Measurements from ENCODE around the gene FCN1.

FCN1 gene

DNA sequence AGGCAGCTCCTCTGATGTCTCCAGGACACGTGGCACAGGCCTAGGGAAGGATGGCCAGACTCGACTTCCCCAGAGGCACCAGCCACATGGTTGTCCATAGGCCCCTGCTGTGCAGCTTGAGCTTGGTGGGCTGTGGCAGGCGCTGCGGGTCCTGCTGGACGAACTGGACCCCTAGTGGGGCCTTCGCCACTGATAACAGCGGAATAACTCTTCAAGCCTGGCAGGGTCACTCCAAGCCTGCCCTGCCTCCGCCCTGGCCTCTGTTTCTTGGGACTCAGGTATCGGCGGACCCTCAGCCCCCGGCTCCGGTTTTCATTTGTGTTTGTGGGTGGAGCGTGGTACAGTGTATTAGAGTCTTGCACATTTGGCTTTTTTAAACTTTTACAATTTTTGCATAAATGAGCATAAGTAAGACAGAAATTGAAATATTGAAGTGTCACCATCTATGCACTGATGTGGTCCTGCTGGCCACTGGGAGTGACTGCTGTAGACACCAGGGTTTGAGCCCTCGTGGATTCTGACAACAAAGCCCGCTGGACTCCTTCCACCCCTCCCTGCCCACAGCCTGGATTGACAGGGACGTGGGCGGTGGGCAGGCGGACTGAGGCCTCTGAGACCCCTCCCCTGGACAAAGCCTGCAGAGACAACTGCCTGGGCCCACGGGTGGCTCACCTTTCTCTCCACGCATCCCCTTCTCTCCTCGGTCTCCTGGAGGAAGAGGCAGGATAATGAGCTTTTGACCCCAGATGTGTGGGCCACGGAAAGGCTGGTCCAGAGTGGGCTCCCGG lies 3.8 kb downstream of the FCN1 start:
- no peak for DNase-seq (ENCODE audit: low spot score)

DNA sequence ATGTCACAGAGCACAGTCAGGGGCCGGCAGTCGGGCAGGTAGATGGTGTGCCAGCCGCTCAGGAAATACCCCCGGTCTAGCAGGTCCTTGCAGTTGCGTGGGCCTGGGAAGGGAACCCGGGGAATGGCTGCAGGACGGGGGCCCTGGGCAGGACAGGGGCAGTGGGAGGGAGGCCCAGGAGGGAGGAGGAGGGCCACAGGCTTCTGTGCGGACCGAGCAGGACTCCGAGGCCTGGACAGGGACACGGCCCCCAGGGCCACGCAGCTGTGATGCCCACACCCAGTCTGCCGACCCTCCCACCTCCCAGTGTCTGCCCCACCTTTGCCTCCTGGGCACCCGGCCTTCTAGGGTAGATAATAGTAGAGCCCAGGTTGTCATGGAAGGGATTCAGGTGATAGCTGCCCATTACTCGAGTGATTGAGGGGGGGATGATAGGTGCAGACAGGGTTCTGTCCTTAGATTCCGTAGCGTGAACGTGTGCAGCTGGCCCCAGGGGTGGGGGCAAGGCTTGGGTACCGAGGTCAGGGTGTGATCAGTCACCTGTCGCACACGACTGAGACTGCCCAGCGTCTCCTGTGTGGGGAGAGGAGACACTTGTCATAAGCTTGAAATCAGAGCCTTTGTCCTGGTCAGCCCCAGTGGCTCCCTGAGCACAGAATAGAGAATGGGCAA lies 4.5 kb downstream of the FCN1 start:
- DNase-seq (ENCODE audit: low spot score): no peak

DNA sequence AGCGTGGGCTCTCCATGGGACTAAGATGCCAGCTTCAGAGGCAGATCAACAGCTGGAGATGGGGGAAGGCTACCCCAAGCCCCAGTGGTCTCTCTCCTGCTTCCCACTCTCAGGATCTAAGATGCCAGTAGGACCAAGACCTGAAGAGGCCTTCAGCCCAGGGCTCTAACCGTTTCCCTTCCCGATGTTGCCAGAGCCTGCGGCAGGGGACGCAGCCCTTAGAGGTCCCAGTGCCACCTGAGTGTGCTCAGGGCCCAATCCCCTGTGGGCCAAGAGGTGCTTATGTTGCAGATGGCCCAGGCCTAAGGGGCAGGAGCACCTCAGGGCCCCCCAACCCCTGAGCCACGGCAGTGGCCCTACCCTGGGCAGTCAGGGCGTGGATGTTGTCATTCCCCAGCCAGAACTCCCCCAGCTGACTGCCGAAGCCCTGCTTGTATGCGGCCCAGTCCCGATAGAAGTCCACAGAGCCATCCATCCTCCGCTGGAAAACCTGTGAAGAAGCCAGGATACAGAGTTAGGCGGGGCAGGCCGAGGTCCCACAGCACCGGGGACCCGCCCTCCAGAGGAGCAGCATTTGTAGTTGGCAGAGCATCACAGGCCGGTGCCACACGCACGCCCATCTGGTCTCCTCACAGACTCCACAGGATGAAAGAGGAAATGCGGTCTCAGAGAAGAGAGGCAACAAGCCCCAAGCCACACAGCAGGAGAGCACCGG lies 5.4 kb downstream of the FCN1 start:
- no peak for DNase-seq (ENCODE audit: low spot score)

DNA sequence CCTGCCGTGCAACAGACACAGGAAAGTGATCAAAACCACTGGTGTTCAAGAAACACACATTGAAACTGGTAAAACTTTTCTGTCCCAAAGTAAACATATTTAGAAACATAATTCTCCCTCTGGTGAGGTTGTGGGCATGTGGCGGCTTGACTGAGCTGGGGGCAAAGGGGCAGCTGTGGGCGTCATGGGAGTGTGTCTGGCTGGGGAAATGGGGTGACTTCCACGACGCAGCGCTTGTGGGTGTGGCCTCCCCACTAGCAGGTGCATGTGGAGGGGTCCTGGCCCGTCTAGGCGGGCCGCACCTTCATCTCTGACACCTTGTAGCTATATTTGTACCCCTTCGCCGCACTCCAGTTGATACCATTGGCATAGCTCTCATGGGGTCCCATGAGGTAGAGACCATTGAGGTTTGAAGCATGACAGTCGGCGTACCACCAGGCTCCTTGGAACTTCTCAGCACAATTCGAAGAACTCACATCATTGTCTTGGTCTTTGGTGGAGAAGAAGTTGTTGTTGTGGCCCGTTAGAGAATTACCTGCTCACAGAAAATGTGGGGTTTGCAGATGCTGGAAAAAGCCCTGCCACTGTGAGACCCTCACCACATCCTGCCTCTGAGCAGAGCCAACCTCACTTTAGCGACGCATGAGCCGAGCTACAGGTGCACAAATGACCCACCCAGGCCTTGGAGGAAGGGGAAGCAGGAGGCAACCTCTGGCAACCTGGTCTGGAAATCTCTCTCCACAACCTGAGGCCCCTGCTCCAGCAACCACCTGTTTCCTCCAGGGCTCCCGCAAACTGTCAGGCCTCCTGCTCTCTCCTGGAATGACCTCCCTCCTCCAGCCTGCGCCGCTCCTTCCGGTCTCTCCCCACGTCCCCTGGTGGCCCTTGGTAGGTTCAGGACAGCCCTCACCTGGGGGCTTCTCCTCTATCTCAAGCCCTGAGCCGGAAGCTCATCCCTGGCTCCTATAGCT lies 7.9 kb downstream of the FCN1 start:
- no peak for DNase-seq (ENCODE audit: low spot score)

- DNase-seq (ENCODE audit: low spot score): no peak
These were observed 9.0 kb downstream of the FCN1 start for GRCh38 chr9:134908524-134909309.

DNA sequence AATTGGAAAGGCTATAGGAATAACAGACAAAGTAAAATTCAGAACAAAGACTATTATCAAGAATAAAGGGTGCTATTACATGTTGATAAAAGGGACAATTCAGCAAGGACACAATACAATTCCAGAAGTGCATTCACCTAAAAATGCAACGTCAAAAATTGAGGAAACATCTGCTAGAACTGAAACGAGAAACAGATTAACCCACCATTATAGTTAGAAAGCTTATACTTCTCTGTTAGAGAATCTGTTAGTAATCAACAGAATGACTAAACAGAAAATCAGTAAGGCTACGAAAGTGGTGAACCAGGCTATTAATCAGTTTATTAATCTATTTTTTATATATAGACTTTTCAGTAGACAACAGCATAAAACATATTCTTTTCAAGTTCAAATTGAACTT lies 14.8 kb downstream of the FCN1 start:
- no peak for DNase-seq (ENCODE audit: low spot score)

DNA sequence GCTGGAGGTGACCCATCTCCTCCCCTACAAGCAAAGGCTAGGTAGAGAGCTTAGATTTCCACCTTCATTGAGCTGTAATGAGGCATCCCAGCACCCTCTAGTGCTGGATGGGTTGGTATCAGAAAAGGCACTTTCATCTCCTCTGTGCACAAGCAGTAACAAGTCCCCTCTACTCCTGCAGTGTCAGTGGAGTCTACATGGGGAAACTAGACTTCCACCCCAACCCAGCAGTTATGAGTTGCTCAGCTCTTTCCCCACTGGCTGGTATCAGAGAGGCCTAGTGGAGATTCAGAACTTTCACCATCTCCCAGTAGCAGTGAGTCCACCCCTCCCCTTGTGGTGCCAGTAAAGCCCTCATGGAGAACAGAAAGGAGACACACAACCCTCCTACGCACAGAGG lies 17.9 kb downstream of the FCN1 start:
- no peak for DNase-seq (ENCODE audit: low spot score)

GRCh38 chr9:134899168-134899567 lies 18.5 kb downstream of the FCN1 start:
- no peak for DNase-seq (ENCODE audit: low spot score)

DNA sequence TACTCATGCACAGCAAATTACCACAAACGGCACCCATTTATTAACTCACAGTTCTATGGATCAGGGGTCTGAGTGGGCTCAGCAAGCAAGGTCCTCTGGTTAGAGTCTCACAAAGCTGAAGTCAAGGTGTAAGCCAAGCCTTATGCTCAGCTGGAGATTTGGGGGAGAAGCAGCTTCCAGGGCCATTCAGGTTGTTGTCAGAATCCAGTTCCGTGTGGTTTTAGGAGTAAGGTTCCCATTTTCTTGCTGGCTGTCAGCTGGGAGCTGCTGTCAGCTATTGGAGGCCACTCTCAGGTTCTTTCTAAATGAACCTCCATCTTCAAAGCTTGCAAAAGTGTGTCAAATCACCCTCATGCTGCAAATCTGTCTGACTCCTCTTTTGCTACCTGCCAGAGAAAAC lies 19.4 kb downstream of the FCN1 start:
- DNase-seq (ENCODE audit: low spot score): no peak

DNA sequence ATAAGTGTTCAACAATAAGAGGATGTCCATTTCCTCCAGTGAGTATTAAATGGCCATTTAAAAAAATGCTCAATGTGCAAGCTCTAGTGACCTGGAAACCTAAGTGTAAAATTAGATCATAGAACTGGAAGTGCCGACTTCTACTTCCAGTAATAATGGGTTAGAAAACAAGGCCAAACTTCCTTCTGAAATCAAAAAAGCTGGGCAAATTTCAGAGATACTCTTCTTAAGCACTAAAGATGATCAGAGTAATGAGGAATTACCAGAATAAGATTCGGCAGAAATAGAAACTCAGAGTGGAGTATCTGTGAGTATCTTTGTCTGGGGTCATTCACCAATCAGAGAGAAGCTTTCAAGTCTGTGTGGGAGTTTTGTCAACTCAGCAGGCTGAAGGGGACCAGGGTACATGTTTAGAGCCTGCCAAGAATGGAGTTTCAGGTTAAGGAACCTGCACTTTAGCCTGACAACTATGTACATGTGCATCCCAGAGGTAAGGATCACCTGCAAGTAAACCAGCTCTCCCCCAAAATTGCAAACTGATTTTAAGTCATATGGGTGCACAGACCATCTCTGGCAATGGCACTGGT lies 20.0 kb downstream of the FCN1 start:
- peak; percentile 22 for DNase-seq (ENCODE audit: low spot score)

DNA sequence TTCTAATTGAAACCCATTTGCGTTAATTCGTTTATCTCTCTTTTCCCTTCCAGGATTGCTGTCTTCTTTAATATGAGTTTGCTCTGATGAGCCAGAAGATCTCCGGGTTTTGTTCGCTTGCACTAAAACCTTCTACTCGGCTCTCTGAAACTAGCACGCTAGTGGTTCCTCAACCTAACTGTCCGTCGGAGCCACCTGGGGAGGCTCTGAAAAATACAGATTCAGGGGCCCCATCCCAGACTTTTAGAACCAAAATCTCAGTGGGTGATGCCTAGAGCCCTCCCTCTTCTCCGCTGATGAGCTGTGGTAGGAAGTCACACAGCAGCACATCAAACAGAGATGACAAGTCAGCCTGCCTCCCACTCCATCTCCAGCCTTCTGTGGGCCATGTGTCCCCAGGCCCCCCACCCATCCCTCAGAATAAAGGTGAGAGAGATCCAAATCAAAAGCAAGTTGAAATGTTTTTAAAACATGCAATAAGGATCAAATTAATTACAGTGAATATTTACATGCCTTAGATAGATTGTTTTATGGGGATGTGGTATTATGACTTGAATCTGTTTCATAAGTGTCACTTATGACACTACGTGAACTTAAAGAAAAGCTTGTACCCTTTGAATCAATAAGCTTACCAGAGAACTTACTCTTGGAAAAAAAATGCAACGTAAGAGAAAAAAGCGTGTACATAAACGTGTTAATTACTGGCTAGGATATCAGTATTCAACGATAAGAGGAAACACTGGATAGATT lies 20.7 kb downstream of the FCN1 start:
- DNase-seq (ENCODE audit: low spot score): no peak

DNA sequence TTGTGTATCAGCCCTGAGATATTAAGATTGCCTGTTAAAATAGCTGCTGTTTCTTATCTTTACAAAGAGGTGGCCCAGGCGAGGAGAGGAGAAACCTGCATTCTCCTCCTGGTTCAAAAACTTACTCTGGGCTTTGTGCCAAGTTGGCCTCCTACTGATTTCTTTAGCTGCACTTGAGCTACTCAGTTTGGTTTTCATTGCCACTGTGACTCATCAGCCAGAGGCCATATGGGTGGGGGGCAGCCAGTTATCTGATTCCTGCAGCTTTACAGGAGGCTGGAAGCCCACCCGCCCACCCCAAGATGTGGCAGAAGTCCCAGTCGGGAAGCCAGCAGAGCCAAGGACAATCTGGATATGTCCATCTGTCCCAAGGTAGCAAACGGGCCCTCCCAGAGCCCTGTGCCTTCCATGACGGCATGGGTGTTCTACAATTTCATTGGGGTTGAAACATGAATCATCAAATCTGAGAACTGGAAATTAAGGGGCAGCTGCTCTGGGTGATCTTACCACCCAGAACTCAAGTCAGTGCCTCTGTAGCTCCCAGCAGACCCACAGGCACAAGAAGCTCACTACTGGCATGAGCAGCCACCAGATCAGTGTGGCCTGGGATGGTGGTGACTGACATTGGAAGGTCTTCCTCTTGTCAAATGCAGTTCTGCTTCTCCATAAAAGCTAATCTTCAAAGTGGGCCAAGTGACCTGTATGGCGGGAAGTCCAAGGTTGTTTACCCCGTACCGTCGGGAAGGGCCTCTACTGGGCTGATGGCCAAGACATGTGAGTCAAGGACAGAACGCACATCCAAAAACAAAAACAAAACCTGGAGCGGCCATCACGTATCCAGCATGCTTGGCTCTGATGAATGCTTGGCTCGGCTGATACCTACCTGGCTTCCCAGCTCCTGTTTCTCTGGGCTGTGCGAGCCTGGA lies 21.5 kb downstream of the FCN1 start:
- peak; percentile 51 for DNase-seq (ENCODE audit: low spot score)

GRCh38 chr9:134895567-134895907 lies 22.2 kb downstream of the FCN1 start:
- DNase-seq (ENCODE audit: low spot score): no peak

DNA sequence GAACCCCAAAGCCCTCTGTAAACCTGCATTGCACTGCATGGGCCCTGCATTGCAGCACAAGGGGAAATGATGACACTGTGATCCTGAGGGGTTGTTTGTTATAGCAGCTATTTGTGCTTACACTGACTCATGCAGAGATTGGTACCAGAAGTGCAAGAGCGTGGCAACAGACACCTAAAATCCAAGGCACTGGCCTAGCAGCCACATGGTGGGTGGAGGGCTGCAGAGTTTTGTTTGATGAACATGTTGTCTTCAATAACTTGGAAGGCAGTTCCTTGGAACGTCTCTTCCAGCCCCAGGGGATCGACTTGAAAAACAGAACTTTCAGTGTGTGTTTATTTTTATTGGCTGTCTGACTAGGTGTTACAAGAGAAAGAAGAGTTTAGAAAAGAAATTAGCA lies 22.6 kb downstream of the FCN1 start:
- no peak for DNase-seq (ENCODE audit: low spot score)

- no peak for DNase-seq (ENCODE audit: low spot score)
These were observed 23.4 kb downstream of the FCN1 start for GRCh38 chr9:134894136-134894860.

DNA sequence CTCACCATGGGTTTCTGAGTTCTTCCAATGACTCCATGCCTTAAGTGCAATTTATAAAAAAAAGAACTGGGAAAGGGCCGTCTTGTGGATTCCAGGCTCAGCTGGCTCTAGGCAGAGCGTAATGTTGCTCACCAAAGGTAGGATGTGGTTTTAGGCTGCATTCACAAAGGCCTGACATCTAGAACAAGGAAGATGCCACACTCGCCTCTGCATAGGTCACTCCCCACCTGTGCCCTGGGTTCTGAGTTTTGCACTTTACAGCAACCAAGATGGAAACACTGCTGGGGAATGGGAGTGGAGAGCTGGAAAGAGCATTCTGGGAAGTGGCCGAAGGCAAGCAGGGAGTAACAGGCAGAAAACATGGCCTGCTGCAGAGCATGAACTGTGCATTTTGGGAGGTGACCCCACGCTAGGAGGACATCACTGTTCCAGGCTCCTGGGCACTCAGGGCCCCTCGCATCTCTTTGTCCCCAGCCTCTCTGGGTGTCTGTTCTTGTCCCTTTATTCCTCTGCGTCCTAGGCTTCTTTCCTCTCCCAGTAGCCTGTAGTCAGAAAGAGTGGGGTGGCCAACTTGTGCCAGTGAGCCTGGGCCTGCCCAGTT lies 24.8 kb downstream of the FCN1 start:
- DNase-seq (ENCODE audit: low spot score): no peak

DNA sequence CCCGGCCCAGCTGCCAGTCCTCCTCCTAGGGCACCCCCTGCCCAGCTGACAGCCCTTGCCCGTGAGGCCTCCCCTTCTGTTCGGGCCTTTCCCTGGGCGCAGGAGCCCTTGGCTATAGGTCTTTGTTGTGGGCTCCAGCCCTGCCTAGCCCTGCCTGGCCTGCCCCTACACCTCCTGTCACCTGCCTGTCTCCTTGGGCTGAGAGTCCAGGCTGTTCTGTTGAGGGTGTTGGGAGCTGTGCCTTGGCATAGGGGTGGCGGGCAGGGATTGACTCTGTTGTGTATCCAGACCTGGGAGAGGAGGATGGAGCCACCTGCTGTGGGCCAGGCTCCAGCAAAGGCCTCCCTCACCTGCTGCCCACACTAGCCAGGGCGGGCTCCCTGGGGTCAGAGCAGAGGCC lies 25.5 kb downstream of the FCN1 start:
- DNase-seq (ENCODE audit: low spot score): no peak

DNA sequence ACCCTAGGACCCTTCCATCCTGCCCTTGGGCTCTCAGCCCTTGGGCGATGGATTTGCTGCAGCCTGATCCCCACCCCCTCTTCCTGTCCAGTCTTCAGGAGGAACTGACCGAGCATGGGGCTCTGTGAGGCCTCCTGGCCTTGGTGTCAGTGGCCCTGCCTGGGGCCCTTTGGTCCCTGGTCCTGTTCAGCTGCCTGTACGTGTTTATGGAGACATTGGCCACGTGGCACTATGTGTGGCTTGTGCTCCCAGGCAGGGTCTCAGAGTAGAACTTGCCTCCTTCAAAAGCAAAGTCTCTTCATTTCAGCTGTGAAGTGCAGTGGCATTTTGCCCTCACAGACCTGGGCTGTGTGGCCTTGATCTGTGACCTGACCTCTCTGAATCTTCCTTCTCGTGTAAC lies 26.0 kb downstream of the FCN1 start:
- DNase-seq (ENCODE audit: low spot score): no peak

Measured in kidney capillary endothelial cell (primary cell).